T-helper 2 cell treated with Interferon-gamma antibody and Interleukin-4, amounts not matched to agents 100 ng/mL and 5 ng/mL, for 36 hours (primary cell): ENCODE measurements around the gene SFXN4. TPM values are rescaled to one million over a fixed set of nuclear protein-coding genes. Genes with fewer than 3 reads are reported as not detected.
"Not testable (repeated sequence)": the region's sequence is repeated elsewhere in the genome, so short reads cannot be mapped to it uniquely, and the experiment has no call there.

Source experiments
- intact Hi-C: fragments of 100-400 bp; cut with micrococcal nuclease; formaldehyde crosslinking; loops from one replicate; pipeline ENCODE4 v1.15.1; 2023
- total RNA-seq: library from RNA; stranded (reverse); gene quantifications from 2 replicates; pipeline ENCODE4 v1.2.3, GENCODE V29; 2022

The SFXN4 gene
- total RNA-seq, 1 donor from 2014 or later, result 29.5 TPM

DNA sequence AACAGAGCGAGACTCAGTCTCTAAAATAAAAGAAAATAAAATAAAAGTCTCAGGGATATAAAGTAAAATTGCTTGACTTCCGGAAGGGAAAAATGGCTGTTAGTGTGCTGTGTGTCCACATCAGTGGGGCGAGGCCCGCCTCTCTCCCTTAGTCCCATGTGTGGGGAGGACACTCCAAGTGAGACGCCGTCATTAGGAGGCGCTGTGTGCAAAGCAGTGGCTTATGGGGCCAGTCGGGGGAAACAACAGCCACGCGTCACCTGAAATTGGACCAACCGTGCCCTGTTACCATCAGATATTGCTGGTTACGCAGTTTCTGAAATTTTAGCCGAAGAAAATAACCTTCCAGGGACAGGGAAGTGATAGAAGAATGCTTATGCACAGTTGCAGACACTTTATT lies 15.8 kb downstream of the SFXN4 start:
- intact Hi-C loops, result no loop called here

DNA sequence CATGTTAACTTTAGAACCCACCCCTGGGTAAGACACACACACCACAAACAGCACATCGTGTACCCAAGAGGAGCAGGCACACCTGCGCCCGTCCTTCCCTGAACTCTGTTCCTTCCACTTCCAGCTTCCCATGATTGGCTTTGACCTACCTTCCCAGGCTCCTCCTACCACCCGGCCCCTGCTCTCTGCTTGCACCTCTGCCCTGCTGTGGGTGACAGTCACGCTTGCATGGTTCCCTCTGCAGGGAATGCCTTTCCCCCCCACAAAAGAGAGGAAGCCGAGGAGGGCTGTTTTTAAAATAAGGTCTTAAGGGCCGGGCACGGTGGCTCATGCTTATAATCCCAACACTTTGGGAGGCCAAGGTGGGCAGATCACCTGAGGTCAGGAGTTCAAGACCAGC lies 16.4 kb downstream of the SFXN4 start:
- intact Hi-C loops, result no loop called here

DNA sequence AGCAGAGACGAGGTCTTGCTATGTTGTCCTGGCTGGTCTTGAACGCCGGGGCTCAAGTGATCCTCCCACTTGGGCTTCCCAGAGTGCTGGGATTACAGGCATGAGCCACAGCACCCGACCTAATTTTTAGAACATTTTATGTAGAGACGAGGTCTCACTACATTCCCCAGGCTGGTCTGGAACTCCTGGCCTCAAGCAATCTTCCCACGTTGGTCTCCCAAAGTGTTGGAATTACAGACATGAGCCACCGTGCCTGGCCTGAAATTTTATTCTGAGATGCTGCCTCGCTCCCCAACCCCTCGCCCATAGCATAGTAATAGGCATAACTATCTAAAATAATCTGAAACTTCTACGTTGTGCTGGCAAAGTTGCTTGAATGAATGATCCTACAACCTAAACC lies 21.9 kb downstream of the SFXN4 start:
- intact Hi-C loops, result no loop called here

DNA sequence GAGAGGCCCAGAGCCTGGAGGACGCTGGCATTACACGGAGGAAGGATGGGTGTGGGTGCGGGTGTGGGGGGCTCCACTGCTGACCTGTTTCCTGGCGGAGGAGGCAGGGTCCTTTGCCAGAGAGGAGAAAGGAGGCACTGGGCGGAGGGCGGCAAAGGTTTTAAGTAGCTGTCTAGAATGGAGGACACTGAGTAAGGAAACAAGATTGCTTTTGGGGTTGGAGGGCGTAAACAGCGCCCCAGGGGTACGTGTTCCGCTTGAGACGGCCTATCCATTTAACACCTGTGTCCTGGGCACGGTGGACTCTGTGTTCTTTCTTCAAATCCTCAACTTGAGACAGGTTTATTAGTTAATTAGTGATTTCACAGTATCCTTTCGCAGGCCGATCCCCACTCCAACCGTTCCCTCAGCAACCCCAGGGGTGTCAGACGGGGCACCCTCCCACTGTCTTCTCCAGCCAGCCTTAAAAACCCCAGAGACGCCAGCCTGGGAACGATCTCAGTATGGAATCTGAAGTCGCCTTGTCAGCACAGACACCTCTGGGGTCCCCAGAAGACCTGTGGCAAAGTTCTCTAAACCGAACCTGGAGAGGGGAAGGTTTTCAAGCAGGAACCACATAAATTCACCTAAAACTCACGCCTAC lies 24.8 kb downstream of the SFXN4 start:
- intact Hi-C loops, result no loop called here

DNA sequence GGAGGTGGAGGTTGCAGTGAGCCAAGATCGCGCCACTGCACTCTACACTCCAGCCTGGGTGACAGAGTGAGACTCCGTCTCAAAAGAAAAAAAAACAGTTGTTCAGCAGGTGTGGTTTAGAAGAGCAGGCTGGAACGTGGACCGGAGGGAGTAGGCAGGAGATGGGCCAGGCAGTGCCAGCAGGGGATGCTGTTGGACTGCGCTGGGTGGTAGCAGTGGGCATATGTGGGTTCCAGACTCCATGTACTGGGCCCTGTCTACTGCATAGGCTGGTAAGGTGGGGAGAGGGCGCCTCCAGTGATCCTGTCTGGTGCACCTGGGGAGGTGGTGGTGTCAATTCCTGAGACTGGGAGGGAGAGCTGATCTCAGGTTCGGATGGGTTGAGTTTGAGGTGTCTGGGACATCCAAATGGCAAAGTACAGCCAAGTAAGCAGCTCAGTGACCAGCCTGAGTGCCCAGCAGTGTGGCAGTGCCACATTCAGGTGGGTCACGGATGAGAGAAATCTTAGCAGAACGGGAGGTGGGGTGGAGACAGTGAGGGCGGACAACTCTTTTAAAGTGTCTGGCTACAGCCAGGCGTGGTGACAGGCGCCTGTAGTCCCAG lies 25.9 kb downstream of the SFXN4 start:
- intact Hi-C loops, result no loop called here

DNA sequence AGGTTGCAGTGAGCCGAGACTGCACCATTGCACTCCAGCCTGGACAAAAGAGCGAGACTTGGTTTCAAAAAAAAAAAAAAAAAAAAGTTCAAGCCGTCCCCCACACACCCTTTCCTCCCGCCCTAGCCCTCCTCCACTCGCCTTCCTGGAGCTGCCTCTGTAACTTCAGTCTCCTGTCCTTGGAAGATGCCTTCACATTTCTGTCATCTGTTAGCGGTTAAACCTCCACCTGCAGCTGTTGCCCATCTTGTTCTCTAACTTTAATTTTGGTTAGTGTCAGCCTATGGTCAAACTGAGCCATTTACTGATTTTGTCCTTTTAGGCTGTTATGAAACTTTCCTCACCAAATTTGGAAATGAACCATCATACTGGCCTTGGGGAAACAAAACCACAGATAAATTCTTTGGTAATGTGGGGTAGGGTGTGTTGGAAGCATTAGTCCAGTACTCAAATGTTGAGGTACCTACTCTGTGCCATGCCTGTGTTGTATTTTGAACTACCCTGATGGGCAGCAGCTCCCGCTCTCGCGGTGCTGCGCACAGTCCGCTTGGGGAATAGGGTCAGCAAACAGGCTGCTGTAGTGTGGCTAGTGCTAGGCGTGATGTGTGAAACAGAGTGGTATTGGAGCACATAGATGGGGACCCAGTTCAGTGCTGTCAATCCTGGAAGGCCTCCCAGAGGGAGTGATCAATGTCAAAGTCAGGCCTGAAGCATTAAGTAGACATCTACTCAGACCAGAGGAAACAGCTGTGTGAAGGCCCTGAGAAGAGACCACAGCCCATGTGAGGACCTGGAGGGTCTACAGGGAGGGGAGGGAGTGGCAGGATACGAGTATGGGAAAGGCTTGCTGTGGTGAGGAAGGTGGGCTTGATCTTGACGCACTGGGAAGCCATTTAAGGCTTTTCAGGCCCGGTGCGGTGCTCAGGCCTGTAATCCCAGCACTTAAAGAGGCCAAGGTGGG lies 26.9 kb downstream of the SFXN4 start:
- intact Hi-C loops, result no loop called here

DNA sequence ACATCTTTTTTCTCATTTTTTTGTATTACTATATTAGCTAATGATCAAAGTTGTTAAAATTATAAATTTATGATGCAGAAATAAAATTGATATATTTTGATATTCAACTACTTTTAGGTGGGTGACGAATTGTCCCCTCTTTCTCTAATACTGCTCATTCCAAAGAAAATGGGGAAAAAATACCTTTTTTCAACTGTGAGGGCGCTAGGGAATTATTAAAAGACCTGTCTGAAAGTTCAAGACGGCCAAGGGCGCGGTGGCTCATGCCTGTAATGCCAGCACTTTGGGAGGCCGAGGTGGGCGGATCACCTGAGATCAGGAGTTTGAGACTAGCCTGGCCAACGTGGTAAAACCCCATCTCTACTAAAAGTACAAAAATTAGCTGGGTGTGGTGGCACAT lies 27.6 kb downstream of the SFXN4 start:
- intact Hi-C loops, result not testable (repeated sequence)

DNA sequence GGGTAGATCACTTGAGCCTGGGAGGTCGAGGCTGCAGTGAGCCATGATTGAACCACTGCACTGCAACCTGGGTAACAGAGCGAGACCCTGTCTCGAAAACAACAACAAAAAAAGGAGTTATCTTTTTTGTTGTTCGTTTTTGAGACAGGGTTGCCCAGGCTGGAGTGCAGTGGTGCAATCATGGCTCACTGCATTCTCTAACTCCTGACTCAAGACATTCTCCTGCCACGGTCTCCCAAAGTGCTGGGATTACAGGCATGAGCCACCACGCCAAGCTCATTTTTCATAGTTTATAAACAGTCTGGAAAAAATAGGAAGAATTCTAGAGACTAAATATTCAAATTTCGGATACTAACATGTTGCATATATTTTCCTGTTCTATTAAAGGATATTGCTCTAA lies 29.4 kb downstream of the SFXN4 start:
- intact Hi-C loops, result no loop called here

DNA sequence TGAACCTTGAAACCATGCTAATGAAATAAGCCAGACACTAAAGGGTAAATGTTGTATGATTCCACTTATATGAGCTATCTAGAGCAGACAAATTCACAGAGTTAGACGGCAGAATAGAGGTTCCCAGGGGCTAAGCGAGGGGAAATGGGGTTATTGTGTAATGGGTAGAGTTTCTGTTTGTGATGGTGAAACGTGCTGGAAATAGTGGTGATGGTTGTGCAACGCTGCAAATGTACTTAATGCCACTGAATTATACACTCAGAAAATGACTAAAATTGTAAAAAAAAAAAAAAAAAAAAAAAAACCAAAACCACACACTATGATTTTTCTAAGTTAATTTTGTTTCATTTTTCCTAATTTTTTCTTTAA lies 30.0 kb downstream of the SFXN4 start:
- intact Hi-C loops, result no loop called here

DNA sequence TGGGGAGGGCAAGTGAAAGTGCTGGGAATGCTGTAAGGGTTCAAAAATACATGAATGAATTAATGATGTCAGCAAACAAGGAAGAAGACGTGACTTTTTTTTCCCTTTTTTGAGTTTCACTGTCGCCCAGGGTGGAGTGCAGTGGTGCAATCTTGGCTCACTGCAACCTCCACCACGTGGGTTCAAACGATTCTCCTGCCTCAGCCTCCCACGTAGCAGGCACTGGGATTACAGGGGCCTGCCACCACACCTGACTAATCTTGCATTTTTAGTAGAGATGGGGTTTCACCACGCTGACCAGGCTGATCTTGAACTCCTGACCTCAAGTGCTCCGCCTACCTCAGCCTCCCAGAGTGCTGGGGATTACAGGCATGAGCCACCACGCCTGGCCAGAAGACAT lies 31.6 kb downstream of the SFXN4 start:
- intact Hi-C loops, result loop anchor here (2.0 to 5.0 kb wide), 3 partner anchors 45 to 408 kb away; partner anchors contain the start of genes GRK5, PRDX3 and RGS10

DNA sequence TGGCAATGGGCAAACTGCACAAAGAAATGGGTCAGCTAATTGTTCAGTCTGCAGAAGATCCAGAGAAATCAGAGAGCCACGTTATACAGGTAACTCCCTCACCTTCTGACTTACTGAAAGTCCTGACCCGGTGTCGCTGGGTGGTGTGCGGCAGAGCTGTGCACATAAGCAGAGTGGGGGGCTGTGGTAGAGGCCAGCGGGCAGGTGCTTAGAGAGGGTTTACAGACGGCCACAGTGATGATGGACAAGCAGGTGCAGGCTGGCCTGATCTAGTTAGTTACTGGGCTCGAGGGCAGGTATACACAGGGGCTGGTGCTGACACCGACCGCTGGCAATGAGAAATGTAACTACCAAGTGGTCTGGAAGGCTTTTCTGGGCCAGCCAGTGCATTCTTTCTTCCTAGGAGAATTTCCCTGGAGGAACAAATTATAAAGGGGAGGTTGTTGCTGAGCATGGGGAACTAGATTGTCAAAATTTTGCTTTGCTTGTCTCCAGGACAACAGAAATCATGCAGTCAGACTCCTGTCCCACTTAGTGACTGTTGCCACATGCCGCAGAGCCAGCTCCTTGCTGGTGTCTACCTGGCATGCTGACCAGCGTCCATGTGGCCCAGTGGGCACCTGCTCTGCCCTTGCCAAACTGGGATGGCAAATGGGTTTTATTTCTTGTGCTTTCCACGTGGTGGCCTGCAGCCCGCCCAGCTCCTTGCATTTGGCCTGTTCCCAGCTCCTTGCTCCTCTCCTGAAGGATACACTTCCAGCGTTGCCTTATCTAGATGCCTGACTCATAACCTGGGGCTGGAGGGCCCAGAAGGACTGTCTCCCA lies 32.8 kb downstream of the SFXN4 start:
- intact Hi-C loops, result loop anchor here (1.0 to 5.0 kb wide), 5 partner anchors 41 to 410 kb away; partner anchors contain the start of genes EIF3A, GRK5, PRDX3 and RGS10

DNA sequence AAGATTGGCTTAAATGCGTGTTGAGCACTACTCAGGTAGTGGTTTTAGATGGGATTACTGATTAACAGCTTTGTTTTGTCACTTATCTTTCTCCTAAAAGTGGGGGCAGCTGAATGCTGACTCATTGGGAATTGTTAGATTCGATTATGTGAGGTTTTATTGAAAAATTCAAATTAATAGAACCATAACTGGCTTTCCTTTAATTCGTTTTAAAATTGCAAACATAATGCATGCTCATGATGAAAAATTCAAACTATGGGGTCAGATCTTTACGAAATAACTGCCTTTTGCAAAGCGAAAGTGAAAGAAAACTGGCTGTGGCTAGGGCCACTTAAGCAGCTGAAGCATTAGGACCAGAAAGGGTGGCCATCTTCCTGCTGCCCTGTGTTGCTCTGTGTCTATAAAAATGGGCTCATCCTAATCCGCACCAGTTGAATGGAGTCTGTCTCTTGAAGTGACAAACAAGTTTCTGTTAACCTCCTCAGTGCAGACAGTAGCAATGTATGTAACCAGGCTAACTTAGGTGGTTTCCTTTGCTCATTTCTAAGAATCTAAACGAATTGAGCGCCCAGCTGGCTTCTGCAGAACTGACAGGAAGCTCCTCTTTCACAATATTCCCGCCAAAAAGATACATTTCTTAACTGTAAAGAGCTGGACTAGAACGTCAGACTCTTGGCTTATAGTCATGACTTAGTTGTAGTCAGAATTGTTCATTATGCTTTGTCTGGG lies 33.8 kb downstream of the SFXN4 start:
- intact Hi-C loops, result loop anchor here (1.0 to 5.0 kb wide), 7 partner anchors 27 to 411 kb away; partner anchors contain the start of genes DENND10, EIF3A, GRK5 and PRDX3

DNA sequence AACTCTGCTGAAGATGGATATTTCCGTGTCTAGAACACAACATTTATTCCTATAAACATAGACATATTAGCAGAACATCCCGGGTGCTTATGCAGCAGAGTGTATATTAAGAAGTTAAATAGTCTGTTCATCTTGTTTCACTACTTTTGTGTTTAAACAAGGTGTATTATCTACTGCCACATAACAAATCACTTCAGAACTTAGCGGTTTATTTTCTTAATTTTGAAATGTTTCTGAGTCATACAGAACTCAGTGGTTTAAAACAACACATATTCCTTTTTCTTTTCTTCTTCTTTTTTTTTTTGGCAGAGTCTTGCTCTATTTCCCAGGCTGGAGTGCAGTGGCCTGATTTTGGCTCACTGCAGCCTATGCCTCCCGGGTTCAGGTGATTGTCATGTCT lies 35.8 kb downstream of the SFXN4 start:
- intact Hi-C loops, result loop anchor here (2.0 to 5.0 kb wide), 3 partner anchors 25 to 413 kb away; partner anchors contain the start of genes DENND10, GRK5 and RGS10

DNA sequence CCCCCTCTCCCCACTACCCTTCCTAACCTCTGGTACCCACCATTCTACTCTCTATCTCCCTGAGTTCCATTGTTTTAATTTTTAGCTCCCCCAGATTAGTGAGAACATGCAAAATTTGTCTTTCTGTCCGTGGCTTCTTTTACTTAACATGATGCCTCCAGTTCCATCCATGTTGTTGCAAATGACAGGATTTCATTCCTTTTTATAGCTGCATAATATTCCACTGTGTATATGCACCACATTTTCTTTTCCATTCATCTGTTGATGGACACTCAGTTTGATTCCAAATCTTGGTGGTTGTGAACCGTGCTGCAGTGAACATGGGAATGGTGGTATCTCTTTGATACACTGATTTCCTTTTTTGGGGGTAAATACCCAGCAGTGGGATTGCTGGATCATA lies 39.6 kb downstream of the SFXN4 start:
- intact Hi-C loops, result no loop called here

DNA sequence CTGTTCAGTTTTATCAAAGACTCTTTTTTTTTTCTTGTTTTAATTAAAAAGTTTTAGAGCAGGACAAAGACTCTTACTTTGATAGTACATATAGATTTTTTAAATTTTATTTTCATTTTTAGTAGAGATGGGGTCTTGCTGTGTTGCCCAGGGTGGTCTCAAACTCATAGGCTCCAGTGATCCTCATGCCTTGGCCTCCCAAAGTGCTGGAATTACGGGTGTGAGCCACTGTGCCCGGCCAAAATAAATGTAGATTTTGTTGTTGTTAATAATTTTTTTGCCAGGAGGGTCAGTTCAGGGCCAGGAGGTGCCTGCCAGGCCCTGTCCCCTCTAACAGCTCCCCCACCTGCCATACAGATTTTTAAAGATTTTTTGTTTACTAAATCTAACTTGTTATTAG lies 44.6 kb downstream of the SFXN4 start:
- intact Hi-C loops, result no loop called here

DNA sequence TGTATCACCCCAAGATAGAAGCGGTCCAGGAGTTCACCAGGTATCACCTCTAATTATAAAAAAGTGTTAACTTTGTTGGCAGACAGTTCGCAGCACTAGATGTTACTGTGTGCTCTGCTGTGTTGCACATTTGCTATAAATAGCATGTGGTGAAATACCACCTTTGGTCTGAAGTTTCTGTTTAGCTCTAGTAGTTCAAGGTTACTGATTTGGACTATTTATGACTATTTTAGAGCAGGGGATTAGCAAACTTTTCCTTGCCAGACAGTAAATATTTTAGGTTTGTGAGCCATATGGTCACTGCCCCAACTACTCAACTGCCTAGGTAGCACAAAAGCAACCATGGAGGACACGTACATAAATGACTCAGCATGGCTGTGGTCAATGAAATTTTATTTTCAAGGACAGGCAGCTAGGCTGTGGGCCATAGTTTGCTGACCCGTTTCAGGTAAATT lies 45.1 kb downstream of the SFXN4 start:
- intact Hi-C loops, result no loop called here

DNA sequence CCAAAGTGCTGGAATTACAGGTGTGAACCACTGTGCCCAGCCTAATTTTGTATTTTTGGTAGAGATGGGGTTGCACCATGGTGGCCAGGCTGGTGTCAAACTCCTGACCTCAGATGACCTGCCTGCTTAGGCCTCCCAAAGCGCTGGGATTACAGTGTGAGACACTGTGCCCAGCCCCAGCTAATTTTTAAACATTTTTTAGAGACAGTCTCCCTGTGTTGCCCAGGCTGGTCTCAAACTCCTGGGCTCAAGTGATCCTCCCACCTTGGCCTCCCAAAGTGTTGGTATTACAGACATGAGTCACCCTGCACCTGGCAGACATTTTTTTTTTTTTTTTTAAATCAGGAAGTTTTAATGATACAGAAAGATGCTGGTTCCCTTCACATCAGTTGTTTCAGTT lies 46.1 kb downstream of the SFXN4 start:
- intact Hi-C loops, result no loop called here

DNA sequence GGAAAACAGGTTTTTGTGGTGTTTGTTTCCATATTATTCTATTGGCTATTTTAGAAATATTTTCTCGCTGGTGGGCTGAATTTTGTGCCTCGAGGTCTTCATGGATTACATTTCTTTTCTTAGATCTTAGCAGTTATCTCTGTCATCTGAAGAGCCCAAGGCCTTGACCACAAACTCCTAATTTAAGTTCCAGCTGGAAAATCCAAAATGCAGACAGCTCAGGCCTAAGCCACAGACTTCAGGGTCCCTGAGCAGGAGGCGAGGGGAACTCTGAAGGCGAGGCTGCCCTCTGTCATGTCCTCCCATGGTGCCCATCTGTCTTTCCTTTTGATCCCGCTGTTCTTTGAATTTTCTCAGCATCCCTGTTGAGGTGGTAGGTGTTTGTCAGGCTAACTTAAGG lies 47.3 kb downstream of the SFXN4 start:
- intact Hi-C loops, result no loop called here

DNA sequence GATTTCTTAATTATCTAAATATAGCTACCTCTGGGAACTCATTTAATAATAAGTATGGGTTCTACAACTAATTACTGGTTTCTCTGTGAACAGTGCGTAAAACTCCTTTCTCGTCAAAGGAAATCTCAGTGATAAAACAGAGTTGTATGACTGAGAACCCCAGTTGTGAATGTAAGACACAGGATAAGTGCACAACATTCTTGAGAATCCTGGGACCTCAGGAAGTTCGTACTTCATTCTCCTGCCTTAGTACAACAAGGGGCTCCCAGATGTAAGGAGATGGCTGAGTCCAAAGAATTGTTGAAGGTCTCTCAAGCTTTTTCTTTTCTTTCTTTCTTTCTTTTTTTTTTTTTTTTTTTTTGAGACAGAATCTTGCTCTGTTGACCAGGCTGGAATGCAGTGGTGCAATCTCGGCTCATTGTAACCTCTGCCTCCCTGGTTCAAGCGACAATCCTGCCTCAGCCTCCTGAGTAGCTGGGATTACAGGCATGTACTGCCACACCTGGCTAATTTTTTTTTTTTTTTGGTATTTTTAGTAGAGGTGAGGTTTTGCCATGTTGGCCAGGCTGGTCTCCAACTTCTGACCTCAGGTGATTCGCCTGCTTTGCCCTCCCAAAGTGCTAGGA lies 49.1 kb downstream of the SFXN4 start:
- intact Hi-C loops, result no loop called here

DNA sequence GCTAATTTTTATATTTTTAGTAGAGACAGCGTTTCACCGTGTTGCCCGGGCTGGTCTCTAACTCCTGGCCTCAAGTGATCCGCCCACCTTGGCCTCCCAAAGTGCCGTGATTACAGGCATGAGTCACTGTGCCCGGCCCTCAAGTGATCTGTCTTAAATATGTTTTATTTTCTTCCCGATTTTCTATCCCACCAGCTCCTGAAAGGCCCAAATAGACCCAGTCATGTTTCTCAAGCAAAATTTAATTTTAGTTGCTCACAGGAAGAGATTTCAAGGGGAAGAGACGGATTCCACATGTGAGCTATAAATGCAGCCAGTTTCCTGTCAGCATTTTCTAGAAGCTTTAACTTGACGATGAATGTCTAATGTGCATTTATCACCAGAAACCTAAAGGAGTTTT lies 49.6 kb downstream of the SFXN4 start:
- intact Hi-C loops, result no loop called here
